Tibial nerve (tissue), 4 donors: ENCODE measurements around the gene MECR. TPM values are rescaled to one million over a fixed set of nuclear protein-coding genes. Genes with fewer than 3 reads are reported as not detected.

Experiments
- DNase-seq, 2 donors: peaks; one replicate each; pipeline ENCODE4 v3.0.0-alpha.2; 2019; ENCODE audit warnings: low spot score in 2 of 2
- H3K27ac ChIP-seq, 4 donors: fragments of 200-600 bp; sonication (generic) in 3 of 4; one replicate each; pipeline ENCODE4 v1.5.1; 2017 to 2019; ENCODE audit warnings: mild to moderate bottlenecking in 1 of 4
- H3K27me3 ChIP-seq, 2 donors: fragments of 200-600 bp; sonication (generic) in 1 of 2; one replicate each; pipeline versions ENCODE4 v1.5.1 to v1.6.0; 2017 to 2019
- H3K36me3 ChIP-seq, 3 donors: fragments of 200-600 bp; sonication (generic); one replicate each; pipeline ENCODE4 v1.5.1; 2018 to 2019
- H3K4me1 ChIP-seq, 4 donors: fragments of 200-600 bp; sonication (generic) in 3 of 4; one replicate each; pipeline ENCODE4 v1.5.1; 2017 to 2019
- H3K4me3 ChIP-seq, 4 donors: fragments of 200-600 bp; sonication (generic) in 3 of 4; one replicate each; pipeline ENCODE4 v1.5.1; 2017 to 2019; ENCODE audit warnings: mild to moderate bottlenecking in 1 of 4, moderate library complexity in 1 of 4
- H3K9me3 ChIP-seq, 4 donors: fragments of 200-600 bp; sonication (generic) in 3 of 4; one replicate each; pipeline ENCODE4 v1.5.1; 2017 to 2019
- EP300 ChIP-seq, 2 donors: sonication (generic); formaldehyde crosslinking; IDR thresholded peaks; one replicate each; pipeline ENCODE4 v1.6.1; 2017; ENCODE audit warnings: antibody characterized with exemption in 2 of 2, mild to moderate bottlenecking in 1 of 2
- POLR2A ChIP-seq, 2 donors: fragments of 450-650 bp; IDR thresholded peaks; one replicate each; pipeline ENCODE4 v1.6.1; 2017; ENCODE audit warnings: antibody characterized with exemption in 2 of 2, mild to moderate bottlenecking in 2 of 2, moderate library complexity in 2 of 2
- WGBS, 2 donors: methylation state at CpG; one replicate each; pipeline ENCODE4 v1.1.5; 2018; 5-methylcytosine and 5-hydroxymethylcytosine counted together
- total RNA-seq, 4 donors: library from RNA; depleted of rRNA; stranded (reverse); fragments of >200 nt; gene quantifications; one replicate each; pipeline ENCODE4 v1.1.0, GENCODE V29; 2016
- TF ChIP-seq, protein P1 (sequence below), 5 experiments: fragments of 200-600 bp in 3 of 5; fragments of 450-650 bp in 2 of 5; sonication (generic) in 3 of 5; IDR thresholded peaks; one replicate each; pipeline ENCODE4 v1.5.1; 2016 to 2019; ENCODE audit warnings: antibody characterized with exemption in 5 of 5, mild to moderate bottlenecking in 3 of 5, moderate library complexity in 2 of 5

MECR gene
- total RNA-seq, 4 donors from 2014 or later, result 18.8 to 34.2 (median 22.9) TPM

DNA sequence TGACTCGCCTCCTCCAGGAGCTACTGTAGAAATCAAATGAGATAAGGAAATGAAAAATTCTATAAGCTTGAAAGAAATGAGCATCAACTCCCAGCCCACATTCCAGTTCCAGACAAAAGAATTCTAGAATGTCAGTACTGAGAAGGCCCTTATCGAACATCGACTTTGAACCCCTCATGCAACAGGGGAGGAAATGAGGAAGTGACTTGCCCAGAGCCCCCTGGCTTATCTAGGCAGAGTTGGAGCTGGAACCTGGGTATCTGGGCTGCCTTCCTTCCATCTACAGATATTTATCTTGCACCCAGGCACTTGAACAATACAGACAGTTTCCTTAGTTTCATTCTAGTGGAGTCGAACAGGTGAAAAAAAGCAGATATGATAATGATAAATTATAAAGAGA lies 22.3 kb downstream of the MECR start:
- Histone ChIP-seq H3K27me3 (no peaks in the 10 kb centered on the region), H3K4me1 (no peaks in the 10 kb centered on the region), H3K27ac (no peak overlapping the region), H3K9me3 (no peaks in the 10 kb centered on the region), H3K36me3 (peaks cover 0 to 86% (median 0%) of the 10 kb centered on the region in 3 donors), H3K4me3 (no peak overlapping the region)
- TF ChIP-seq EP300 (IDR thresholded peaks at IDR 0.05) (no peak), POLR2A (IDR thresholded peaks at IDR 0.05) (no peak)
- TF ChIP-seq, protein P1, sequence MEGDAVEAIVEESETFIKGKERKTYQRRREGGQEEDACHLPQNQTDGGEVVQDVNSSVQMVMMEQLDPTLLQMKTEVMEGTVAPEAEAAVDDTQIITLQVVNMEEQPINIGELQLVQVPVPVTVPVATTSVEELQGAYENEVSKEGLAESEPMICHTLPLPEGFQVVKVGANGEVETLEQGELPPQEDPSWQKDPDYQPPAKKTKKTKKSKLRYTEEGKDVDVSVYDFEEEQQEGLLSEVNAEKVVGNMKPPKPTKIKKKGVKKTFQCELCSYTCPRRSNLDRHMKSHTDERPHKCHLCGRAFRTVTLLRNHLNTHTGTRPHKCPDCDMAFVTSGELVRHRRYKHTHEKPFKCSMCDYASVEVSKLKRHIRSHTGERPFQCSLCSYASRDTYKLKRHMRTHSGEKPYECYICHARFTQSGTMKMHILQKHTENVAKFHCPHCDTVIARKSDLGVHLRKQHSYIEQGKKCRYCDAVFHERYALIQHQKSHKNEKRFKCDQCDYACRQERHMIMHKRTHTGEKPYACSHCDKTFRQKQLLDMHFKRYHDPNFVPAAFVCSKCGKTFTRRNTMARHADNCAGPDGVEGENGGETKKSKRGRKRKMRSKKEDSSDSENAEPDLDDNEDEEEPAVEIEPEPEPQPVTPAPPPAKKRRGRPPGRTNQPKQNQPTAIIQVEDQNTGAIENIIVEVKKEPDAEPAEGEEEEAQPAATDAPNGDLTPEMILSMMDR (IDR thresholded peaks at IDR 0.05), result no peak
- DNase-seq, result no peak
- 68 to 71% methylated on average over 4 of the region's 4 CpGs for WGBS, 2 donors

- Histone ChIP-seq H3K4me3 (no peak overlapping the region), H3K27ac (peak overlapping the region; percentile 7 to 81 (median 67)), H3K4me1 (peaks cover 0 to 8% (median 8%) of the 10 kb centered on the region in 4 donors), H3K27me3 (no peaks in the 10 kb centered on the region), H3K9me3 (no peaks in the 10 kb centered on the region), H3K36me3 (peaks cover 0 to 78% (median 4%) of the 10 kb centered on the region in 3 donors)
- 20 to 29% methylated on average over 14 of the region's 14 CpGs for WGBS, 2 donors
- peak in 1 of 2 donors; percentile 81 for TF ChIP-seq EP300 (IDR thresholded peaks at IDR 0.05)
- TF ChIP-seq, protein P1 (IDR thresholded peaks at IDR 0.05), result peak; percentile 85 to 95 (median 93)
- no peak for TF ChIP-seq POLR2A (IDR thresholded peaks at IDR 0.05)
- peak; percentile 96 to 99 for DNase-seq
These were observed 28.0 kb downstream of the MECR start for GRCh38 chr1:29202584-29203340.

DNA sequence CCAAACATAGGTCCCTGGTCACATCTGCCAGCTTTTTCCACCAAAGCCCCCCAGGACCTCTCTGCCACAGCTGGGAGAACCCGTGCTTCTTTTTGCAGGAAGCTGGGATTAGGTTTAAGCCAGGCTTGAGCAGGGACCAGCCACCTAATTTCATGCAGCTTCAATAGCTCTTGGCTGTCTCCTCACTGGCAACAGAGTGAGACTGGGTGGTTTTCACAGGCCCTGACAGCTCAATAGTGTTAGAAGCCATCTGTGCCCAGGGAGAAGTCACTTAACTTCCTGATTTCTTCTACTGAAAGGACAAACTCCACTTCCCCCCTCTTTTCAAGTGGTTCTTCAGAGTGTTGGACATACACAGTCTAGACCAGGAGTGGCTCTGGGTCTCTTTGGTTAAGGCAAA lies 28.7 kb downstream of the MECR start:
- TF ChIP-seq POLR2A (IDR thresholded peaks at IDR 0.05), result no peak
- TF ChIP-seq EP300 (IDR thresholded peaks at IDR 0.05), result no peak
- TF ChIP-seq, protein P1 (IDR thresholded peaks at IDR 0.05), result no peak
- no peak for DNase-seq
- Histone ChIP-seq H3K4me1 (peaks cover 0 to 8% (median 8%) of the 10 kb centered on the region in 4 donors), H3K4me3 (no peak overlapping the region), H3K36me3 (peaks cover 0 to 82% (median 4%) of the 10 kb centered on the region in 3 donors), H3K27ac (peak overlapping the region in 3 of 4 donors; percentile 7 to 81 (median 81)), H3K9me3 (no peaks in the 10 kb centered on the region), H3K27me3 (no peaks in the 10 kb centered on the region)
- WGBS, 2 donors, result 60 to 75% methylated on average over 1 of the region's 1 CpG

DNA sequence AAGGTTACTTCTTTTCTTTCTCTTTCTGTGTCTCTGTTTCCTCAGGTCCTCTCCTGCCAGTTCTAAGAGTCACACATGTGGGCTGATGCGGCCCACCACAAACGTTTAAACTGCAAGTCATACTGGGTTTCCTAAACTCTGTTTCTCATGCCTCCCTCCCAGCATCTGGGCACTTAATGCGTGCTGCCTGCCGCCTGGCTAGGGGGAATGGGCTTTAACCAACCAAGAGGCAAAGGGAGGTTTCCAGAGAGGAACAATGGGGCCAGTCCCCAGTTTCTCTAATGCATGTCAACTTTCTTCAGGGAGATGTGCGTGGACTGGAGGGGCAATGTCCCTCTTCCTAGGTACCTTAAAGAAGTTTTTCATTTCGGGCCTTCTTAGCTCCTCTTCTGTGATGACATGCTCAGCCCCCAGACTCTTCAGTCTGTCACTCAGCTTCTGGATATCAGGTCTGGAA lies 29.1 kb downstream of the MECR start:
- peaks cover 0 to 8% (median 8%) of the 10 kb centered on the region in 4 donors for H3K4me1 ChIP-seq
- 85 to 89% methylated on average over 6 of the region's 6 CpGs for WGBS, 2 donors
- no peak for DNase-seq

More for the DNA sequence above, 29.1 kb downstream of the MECR start:
- H3K36me3 ChIP-seq, result peaks cover 0 to 82% (median 4%) of the 10 kb centered on the region in 3 donors
- H3K27ac ChIP-seq, result peak overlapping the region in 3 of 4 donors; percentile 7 to 81 (median 81)
- TF ChIP-seq, protein P1 (IDR thresholded peaks at IDR 0.05), result no peak
- no peak for TF ChIP-seq POLR2A (IDR thresholded peaks at IDR 0.05)
- no peak for TF ChIP-seq EP300 (IDR thresholded peaks at IDR 0.05)
- H3K27me3 ChIP-seq, result no peaks in the 10 kb centered on the region
- H3K9me3 ChIP-seq, result no peaks in the 10 kb centered on the region
- no peak overlapping the region for H3K4me3 ChIP-seq
